ENCODE data around the gene MAZ. TPM values are rescaled to one million over a fixed set of nuclear protein-coding genes. Genes with fewer than 3 reads are reported as not detected.

The MAZ gene
- total RNA-seq, 4 donors from 2014 or later = 68.7 to 145 (median 96.4) TPM

DNA sequence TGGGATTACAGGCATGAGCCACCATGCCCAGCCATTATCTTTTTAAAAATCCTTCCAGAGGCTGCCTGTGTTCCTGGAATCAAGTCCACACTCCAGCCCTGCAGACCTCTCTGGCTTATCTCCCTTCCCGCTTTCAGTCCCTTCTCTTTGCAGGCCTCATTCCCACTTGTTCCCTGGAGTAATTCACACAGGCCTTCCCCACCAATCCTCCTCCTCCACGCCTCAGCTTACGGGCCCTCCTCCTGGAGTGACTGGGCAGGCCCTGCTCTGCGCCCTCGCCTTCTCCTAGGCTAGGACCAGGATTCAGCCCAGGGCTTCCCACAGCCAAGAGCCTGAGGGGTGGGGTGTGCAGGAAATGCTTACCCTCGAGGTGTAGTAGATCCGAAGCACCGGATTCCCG, 53.9 kb downstream of the MAZ start:
- Histone ChIP-seq H3K9me3 (no peaks in the 10 kb centered on the region), H3K36me3 (peaks cover 0 to 33% of the 10 kb centered on the region in 2 donors), H3K27me3 (no peaks in the 10 kb centered on the region), H3K4me3 (no peak overlapping the region), H3K4me1 (peaks cover 18 to 20% of the 10 kb centered on the region in 2 donors), H3K27ac (no peak overlapping the region)
- TF ChIP-seq, protein P1, sequence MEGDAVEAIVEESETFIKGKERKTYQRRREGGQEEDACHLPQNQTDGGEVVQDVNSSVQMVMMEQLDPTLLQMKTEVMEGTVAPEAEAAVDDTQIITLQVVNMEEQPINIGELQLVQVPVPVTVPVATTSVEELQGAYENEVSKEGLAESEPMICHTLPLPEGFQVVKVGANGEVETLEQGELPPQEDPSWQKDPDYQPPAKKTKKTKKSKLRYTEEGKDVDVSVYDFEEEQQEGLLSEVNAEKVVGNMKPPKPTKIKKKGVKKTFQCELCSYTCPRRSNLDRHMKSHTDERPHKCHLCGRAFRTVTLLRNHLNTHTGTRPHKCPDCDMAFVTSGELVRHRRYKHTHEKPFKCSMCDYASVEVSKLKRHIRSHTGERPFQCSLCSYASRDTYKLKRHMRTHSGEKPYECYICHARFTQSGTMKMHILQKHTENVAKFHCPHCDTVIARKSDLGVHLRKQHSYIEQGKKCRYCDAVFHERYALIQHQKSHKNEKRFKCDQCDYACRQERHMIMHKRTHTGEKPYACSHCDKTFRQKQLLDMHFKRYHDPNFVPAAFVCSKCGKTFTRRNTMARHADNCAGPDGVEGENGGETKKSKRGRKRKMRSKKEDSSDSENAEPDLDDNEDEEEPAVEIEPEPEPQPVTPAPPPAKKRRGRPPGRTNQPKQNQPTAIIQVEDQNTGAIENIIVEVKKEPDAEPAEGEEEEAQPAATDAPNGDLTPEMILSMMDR (IDR thresholded peaks at IDR 0.05 in 4 of 5, conservative IDR thresholded peaks at IDR 0.05 in 1 of 5) = no peak
- no peak for TF ChIP-seq POLR2A (IDR thresholded peaks at IDR 0.05)
- intact Hi-C loops (cut with DNase I; ENCODE audit: low total_unique reads) (loop anchor here (10.0 kb wide), 1 partner anchor 165 kb away; the partner anchor contains the start of gene C16orf92), in situ Hi-C loops (cut with MboI; ENCODE audit: low sequenced_read_pairs in 4 of 4) (no loop called here)
- DNase-seq (no peak), ATAC-seq (no peak)

Other genes with a start within 250 kb of the MAZ start
- gene SPN, start 143.3 kb upstream of the MAZ start, total RNA-seq = under 1 TPM in 3 of 4 donors, not detected in 1; 0.12 to 0.88 (median 0.84) TPM
- 1 to 10 TPM in 2 of 4 donors, under 1 TPM in 2; 0.78 to 2.5 (median 1.5) TPM for gene QPRT, start 127.3 kb upstream of the MAZ start, total RNA-seq
- gene C16orf54, start 60.5 kb upstream of the MAZ start, total RNA-seq = under 1 TPM in 2 of 4 donors, not detected in 2; 0.26 to 0.31 TPM
- 1 to 10 TPM in 1 of 4 donors, not detected in 3; 1.7 TPM for gene ZG16, start 28.3 kb upstream of the MAZ start, total RNA-seq
- gene KIF22, start 15.8 kb upstream of the MAZ start, total RNA-seq = 10 to 100 TPM in 3 of 4 donors, 1 to 10 TPM in 1; 9.0 to 13.9 (median 12.8) TPM
- 1 to 10 TPM in 1 of 4 donors, not detected in 3; 3.5 TPM for gene PRRT2, start 5.7 kb downstream of the MAZ start, total RNA-seq
- gene PAGR1, start 9.6 kb downstream of the MAZ start, total RNA-seq = 10 to 100 TPM; 15.5 to 29.2 (median 21.7) TPM
- gene MVP, start 13.9 kb downstream of the MAZ start, total RNA-seq = 10 to 100 TPM; 40.3 to 77.5 (median 47.6) TPM
- gene CDIPT, start 56.7 kb downstream of the MAZ start, total RNA-seq = 10 to 100 TPM; 35.5 to 71.8 (median 55.7) TPM
- gene SEZ6L2, start 93.0 kb downstream of the MAZ start, total RNA-seq = 1 to 10 TPM in 1 of 4 donors, under 1 TPM in 3; 0.20 to 1.7 (median 0.56) TPM
- not detected for gene ASPHD1, start 94.0 kb downstream of the MAZ start, total RNA-seq
- gene KCTD13, start 119.7 kb downstream of the MAZ start, total RNA-seq = 1 to 10 TPM; 3.7 to 8.6 (median 6.3) TPM
- gene TMEM219, start 155.6 kb downstream of the MAZ start, total RNA-seq = 100 to 1,000 TPM in 1 of 4 donors, 10 to 100 TPM in 3; 48.1 to 120 (median 60.2) TPM
- 10 to 100 TPM; 15.9 to 31.0 (median 22.1) TPM for gene TAOK2, start 167.3 kb downstream of the MAZ start, total RNA-seq
- 10 to 100 TPM; 13.5 to 25.6 (median 17.2) TPM for gene HIRIP3, start 189.1 kb downstream of the MAZ start, total RNA-seq
- gene INO80E, start 189.7 kb downstream of the MAZ start, total RNA-seq = 10 to 100 TPM; 45.4 to 74.8 (median 55.5) TPM
- not detected for gene DOC2A, start 204.5 kb downstream of the MAZ start, total RNA-seq
- gene C16orf92, start 216.7 kb downstream of the MAZ start, total RNA-seq = not detected
- under 1 TPM in 1 of 4 donors, not detected in 3; 0.27 TPM for gene TLCD3B, start 224.7 kb downstream of the MAZ start, total RNA-seq

Data from gastrocnemius medialis (tissue), 4 donors.